Common myeloid progenitor, CD34-positive (primary cell): ENCODE results near the gene ADGRV1.

Experiments used
- CTCF ChIA-PET: fragments of 350-600 bp; sonication (Branson Sonifier 250); formaldehyde crosslinking; loops from one replicate; lab custom pipeline; 2021; ENCODE audit warnings: antibody characterized with exemption; lab: Charles Lee
- POLR2A ChIA-PET: fragments of 350-600 bp; sonication (Branson Sonifier 250); formaldehyde crosslinking; loops from one replicate; lab custom pipeline; 2021; ENCODE audit warnings: antibody characterized with exemption; lab: Charles Lee
- DNase-seq, 3 donors: peaks; one replicate each; pipeline versions ENCODE4 v3.0.0 to v3.0.0-alpha.2; 2013
- H3K27ac ChIP-seq, 2 experiments: 1 replicate in 1 of 2; 2 replicates in 1 of 2; pipeline ENCODE4 v1.7.0; 2013; ENCODE audit warnings: inconsistent platforms in 2 of 2, low read length in 2 of 2, mild to moderate bottlenecking in 2 of 2, low read depth in 1 of 2, moderate library complexity in 1 of 2; ENCODE audit not compliant: severe bottlenecking in 2 of 2, insufficient read depth in 1 of 2, poor library complexity in 1 of 2
- H3K27me3 ChIP-seq, 5 experiments: replicated peaks in 2 of 5; 1 replicate in 3 of 5; 2 replicates in 2 of 5; pipeline versions ENCODE4 v1.6.1 to v1.7.0; 2013; ENCODE audit warnings: low read length in 4 of 5, mild to moderate bottlenecking in 2 of 5, moderate library complexity in 2 of 5, inconsistent platforms in 1 of 5; ENCODE audit not compliant: insufficient read depth in 5 of 5, control insufficient read depth in 4 of 5
- H3K36me3 ChIP-seq, 4 experiments: 1 replicate in 2 of 4; 2 replicates in 2 of 4; pipeline versions ENCODE4 v1.6.1 to v1.7.0; 2013; ENCODE audit warnings: low read length in 3 of 4, control low read depth in 1 of 4, mild to moderate bottlenecking in 1 of 4; ENCODE audit not compliant: control insufficient read depth in 4 of 4, insufficient read depth in 4 of 4
- H3K4me1 ChIP-seq, 4 experiments: 1 replicate in 3 of 4; 2 replicates in 1 of 4; pipeline versions ENCODE4 v1.6.1 to v1.7.1; 2013; ENCODE audit warnings: low read length in 3 of 4, mild to moderate bottlenecking in 3 of 4, control low read depth in 1 of 4, inconsistent platforms in 1 of 4, moderate library complexity in 1 of 4; ENCODE audit not compliant: control insufficient read depth in 4 of 4, insufficient read depth in 4 of 4; ENCODE audit errors: control extremely low read depth in 1 of 4
- H3K4me3 ChIP-seq, 7 experiments: 1 replicate in 4 of 7; 2 replicates in 3 of 7; pipeline versions ENCODE4 v1.5.1 to v1.7.0; 2013; ENCODE audit warnings: mild to moderate bottlenecking in 7 of 7, low read length in 6 of 7, moderate library complexity in 6 of 7, inconsistent platforms in 2 of 7, low read depth in 2 of 7, control low read depth in 1 of 7; ENCODE audit not compliant: insufficient read depth in 4 of 7, control insufficient read depth in 1 of 7; ENCODE audit errors: extremely low read depth in 1 of 7
- H3K9me3 ChIP-seq, 5 experiments: 1 replicate in 4 of 5; 2 replicates in 1 of 5; pipeline versions ENCODE4 v1.6.1 to v1.7.1; 2013; ENCODE audit warnings: low read length in 4 of 5, mild to moderate bottlenecking in 2 of 5, inconsistent platforms in 1 of 5, low read depth in 1 of 5, moderate library complexity in 1 of 5; ENCODE audit not compliant: control insufficient read depth in 4 of 5, insufficient read depth in 2 of 5; ENCODE audit errors: control extremely low read depth in 1 of 5
- WGBS: methylation state at CpG from one replicate; pipeline ENCODE4 v1.1.5; 2013; ENCODE audit not compliant: insufficient coverage; 5-methylcytosine and 5-hydroxymethylcytosine counted together

ADGRV1 gene

DNA sequence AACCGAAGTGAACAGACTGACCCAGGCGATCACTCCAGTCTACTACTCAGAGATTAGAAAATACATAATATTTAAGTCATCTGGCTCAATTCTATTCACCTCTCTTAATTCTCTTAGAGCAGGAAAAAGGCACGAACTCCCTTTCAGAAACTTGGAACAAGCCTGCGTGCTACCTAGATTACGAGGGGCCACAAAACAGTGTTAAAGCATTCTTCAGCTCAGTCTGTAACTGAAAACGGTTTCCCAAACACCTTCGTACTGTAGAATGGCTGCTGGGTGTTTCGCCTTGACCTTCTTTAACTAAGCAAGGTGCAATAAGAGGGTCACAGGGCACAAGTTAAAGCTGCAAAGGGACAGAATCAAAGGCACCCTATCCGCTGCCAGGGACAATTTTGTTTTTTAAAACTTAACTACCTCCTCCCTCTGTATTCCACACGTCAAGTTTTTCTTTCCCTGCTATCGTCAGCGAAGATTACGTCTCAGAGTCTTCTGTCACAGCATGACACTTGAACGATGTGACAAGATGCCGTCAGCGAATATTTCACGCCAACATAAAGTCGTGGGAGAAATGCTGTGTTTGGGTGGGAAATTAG lies 29.9 kb upstream of the ADGRV1 start:
- peaks cover 0 to 6% (median 0%) of the 10 kb centered on the region in 5 experiments for H3K27me3 ChIP-seq
- H3K4me1 ChIP-seq = peaks cover 10 to 29% (median 22%) of the 10 kb centered on the region in 4 experiments
- no peaks in the 10 kb centered on the region for H3K9me3 ChIP-seq
- peaks cover 0 to 12% (median 4%) of the 10 kb centered on the region in 4 experiments for H3K36me3 ChIP-seq
- CTCF ChIA-PET = interaction anchor here (1.1 to 2.1 kb wide), 2 partner anchors 54 to 77 kb away, joined by 3 to 7 read pairs; partner anchors contain the start of genes MBLAC2 and POLR3G
- POLR2A ChIA-PET = interaction anchor here (0.8 kb wide), 1 partner anchor 52 kb away, joined by 4 read pairs; no protein-coding TSS in a partner anchor
- DNase-seq = peak; percentile 20 to 67 (median 61)
- H3K4me3 ChIP-seq = peak overlapping the region; percentile 72 to 99 (median 98)
- WGBS = 5% methylated on average over 11 of the region's 18 CpGs
- peak overlapping the region; percentile 95 to 96 for H3K27ac ChIP-seq

DNA sequence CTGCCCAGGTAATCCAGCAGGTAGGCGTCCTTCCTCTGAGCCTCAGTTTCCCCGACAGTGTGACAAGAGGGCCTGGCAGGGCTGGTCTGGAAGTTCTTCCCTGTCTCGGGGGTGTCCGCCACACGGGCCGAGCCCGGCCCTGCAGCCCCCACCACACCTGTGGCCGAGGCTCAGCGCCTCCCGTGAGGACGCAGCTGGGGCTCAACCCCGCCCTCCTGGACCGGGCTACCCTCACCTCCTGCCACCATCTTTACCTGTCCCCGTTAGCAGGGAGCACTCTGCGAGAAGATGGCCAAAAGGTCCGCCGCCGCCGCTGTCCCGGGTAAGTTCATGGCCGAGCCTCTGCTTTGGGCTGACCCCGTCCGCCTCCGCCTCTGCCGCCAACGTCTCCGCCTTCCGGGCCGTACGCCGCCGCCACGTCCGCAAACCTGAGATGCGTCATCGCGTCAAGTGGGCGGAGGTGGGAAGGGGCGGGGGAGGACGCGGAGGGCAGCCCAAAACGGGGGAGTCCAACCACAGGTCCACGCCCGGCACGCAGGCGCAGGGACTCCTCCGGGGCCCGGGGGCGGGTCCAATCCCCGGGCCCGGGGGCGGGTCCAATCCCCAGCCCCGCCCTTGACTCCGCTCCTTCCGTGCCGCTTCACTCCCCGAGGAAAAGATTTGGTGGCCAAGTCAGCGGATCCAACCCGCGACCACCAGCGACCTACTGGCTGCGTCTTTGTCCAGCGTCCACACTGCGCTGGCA lies 29.2 kb upstream of the ADGRV1 start, which contains the start of gene LYSMD3:
Gene LYSMD3 (minus strand): TSS at position 391 of the 745 bp plus-strand sequence. CDS start 4,295 bp downstream, outside the sequence.
- POLR2A ChIA-PET = interaction anchor here (0.6 to 0.8 kb wide), 3 partner anchors 53 to 210 kb away, joined by 3 to 4 read pairs (median 3); partner anchors contain the start of gene CETN3
- whole genome bisulfite sequencing = under 1% methylated on average over 57 of the region's 64 CpGs

DNA sequence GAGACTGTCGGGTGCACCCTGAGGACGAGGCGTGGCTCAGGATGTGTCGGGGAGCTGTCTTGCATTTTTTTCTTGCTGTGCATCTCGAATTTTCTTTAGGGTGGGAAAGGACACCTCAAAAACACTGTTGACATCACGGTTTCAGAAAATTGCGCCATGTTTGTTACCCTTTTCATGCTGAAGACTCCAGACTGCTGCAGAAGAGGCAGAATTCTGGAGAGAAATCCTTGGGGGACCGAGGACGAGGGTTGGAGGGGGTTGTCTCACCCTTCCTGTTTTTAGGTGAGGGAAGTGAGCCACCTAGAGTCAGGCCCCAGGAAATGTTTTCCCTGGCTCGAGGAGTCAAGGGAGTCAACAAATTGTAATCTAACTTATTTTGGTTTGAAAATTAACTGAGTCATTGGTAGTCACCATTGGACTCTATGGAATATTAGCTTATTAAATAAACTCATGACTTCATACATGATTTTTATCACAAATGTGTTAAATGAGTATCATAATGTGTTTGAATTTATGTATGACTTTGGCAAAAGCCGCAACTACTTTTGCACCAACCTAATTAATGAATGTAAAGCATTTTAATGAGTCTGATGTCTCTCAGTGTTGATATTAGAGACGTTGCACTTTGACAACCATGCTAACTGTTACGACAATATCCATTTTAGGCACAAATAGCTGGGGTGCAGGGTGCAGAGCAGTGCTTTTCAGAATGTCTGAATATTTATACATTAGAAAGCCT lies 28.5 kb upstream of the ADGRV1 start:
- H3K4me1 ChIP-seq = peaks cover 10 to 29% (median 22%) of the 10 kb centered on the region in 4 experiments
- peaks cover 0 to 2% (median under 1%) of the 10 kb centered on the region in 4 experiments for H3K36me3 ChIP-seq
- H3K27me3 ChIP-seq = peaks cover 0 to 7% (median 0%) of the 10 kb centered on the region in 5 experiments
- POLR2A ChIA-PET = interaction anchor here (0.6 to 0.8 kb wide), 2 partner anchors 120 to 210 kb away, joined by 3 read pairs; partner anchors contain the start of gene CETN3
- peak overlapping the region; percentile 74 to 96 for H3K27ac ChIP-seq
- H3K9me3 ChIP-seq = no peaks in the 10 kb centered on the region
- CTCF ChIA-PET = interaction anchor here (0.5 to 1.6 kb wide), 5 partner anchors 64 to 980 kb away, joined by 3 to 5 read pairs (median 4); no protein-coding TSS in a partner anchor
- peak; percentile 85 to 92 (median 89) for DNase-seq
- peak overlapping the region; percentile 72 to 99 (median 98) for H3K4me3 ChIP-seq
- WGBS = 22% methylated on average over 9 of the region's 13 CpGs

More for the DNA sequence above, 29.2 kb upstream of the ADGRV1 start, which contains the start of gene LYSMD3:
- Histone ChIP-seq H3K9me3 (no peaks in the 10 kb centered on the region), H3K36me3 (peaks cover 0 to 6% (median 3%) of the 10 kb centered on the region in 4 experiments), H3K4me3 (peak within 1 kb of the TSS; percentile 72 to 99 (median 98)), H3K4me1 (peaks cover 10 to 29% (median 22%) of the 10 kb centered on the region in 4 experiments), H3K27ac (peak within 1 kb of the TSS; percentile 95 to 96), H3K27me3 (peaks cover 0 to 7% (median 0%) of the 10 kb centered on the region in 5 experiments)
- peak; percentile 97 to 98 (median 98) for DNase-seq
- CTCF ChIA-PET = interaction anchor here (0.5 to 2.1 kb wide), 6 partner anchors 55 to 980 kb away, joined by 3 to 7 read pairs (median 4); partner anchors contain the start of genes MBLAC2 and POLR3G

DNA sequence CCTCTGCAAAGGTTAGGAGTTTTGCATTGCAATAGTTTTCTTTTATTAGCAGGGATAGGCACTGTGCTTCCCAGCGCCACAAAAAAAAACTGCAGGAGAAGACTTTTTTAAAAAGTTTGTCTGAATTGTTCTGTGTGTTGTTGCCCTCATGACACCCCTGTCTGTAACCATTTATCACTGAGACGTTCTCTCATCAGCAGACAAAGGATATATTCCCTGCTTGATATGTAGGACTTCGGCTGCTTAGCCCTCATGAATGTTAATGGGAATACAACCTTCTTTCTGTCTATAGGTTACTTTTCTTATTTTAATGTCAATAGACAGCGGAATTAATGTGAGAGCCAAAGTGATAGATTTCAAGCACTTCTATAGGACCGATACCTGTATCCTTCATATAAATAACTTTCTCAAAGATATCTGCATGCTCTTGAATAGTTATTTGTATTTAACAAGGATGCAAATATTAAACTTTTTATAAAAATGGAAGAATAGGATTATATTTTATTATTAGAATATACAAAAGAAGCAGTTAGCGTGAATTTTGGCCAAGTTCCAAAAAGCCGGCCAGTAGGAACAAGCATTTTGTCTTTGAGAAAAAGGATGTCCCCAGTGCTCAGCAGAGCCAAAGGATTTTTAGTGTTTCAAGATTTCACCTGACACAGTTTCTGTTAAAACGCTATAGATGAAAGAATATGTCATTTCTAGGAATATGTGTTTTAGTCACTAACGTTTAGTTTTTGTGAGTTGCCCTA lies 27.7 kb upstream of the ADGRV1 start:
- Histone ChIP-seq H3K9me3 (no peaks in the 10 kb centered on the region), H3K27ac (peak overlapping the region in 1 of 2 experiments; percentile 96), H3K4me3 (peak overlapping the region in 2 of 7 experiments; percentile 96 to 99), H3K4me1 (peaks cover 10 to 29% (median 22%) of the 10 kb centered on the region in 4 experiments), H3K27me3 (peaks cover 0 to 7% (median 0%) of the 10 kb centered on the region in 5 experiments), H3K36me3 (no peaks in the 10 kb centered on the region)
- ChIA-PET CTCF (interaction anchor here (1.0 to 1.6 kb wide), 3 partner anchors 65 to 94 kb away, joined by 4 to 5 read pairs (median 4); no protein-coding TSS in a partner anchor), POLR2A (no interaction called here)
- WGBS = 84% methylated on average over 3 of the region's 9 CpGs
- no peak for DNase-seq

DNA sequence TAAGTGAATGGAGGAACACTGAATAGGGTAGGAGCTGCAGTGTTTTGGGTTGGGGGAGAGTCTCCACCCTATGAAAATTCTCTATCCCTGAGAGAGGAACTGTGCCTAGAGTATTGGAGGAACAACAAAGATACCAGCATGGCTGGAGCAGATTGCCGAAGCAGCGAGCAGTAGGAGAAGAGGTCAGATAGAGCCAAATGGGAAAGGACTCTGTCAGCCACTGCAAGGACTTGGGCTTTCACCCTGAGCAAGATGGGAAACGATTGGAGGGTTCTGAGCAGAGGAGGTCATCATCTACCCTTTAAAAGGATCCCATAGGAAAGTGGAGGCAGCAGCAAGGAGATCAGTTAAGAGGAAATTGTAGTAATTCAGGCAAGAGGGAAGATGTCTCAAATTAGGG lies 24.8 kb upstream of the ADGRV1 start:
- WGBS = 100% methylated on average over 3 of the region's 3 CpGs
- ChIA-PET CTCF (no interaction called here), POLR2A (no interaction called here)
- Histone ChIP-seq H3K4me3 (no peak overlapping the region), H3K27ac (no peak overlapping the region), H3K9me3 (no peaks in the 10 kb centered on the region), H3K27me3 (peaks cover 0 to 7% (median 0%) of the 10 kb centered on the region in 5 experiments), H3K4me1 (peaks cover 0 to 12% (median 7%) of the 10 kb centered on the region in 4 experiments), H3K36me3 (no peaks in the 10 kb centered on the region)
- DNase-seq = no peak

DNA sequence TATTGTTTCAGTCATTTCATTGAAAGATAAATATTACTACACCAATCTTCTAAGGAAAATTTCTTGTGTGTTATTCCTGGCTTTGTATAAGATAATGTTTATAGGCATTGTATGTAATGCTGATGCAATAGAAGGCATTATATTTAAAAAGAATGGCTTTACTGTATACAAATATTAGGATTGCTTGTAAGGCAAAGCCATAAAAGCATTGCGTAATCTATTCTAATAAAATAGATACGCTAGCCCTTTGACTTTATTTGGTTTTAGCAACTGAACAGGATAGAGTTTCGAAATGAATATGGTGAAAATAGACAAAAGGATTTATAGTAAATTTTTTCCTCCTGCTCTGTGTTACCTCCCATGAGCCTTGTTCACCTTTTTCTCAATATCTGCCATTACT lies 23.7 kb upstream of the ADGRV1 start:
- WGBS = no CpG with 5 or more reads among the region's 3 CpGs
- no peak for DNase-seq
- Histone ChIP-seq H3K4me1 (peaks cover 0 to 6% (median 5%) of the 10 kb centered on the region in 4 experiments), H3K4me3 (no peak overlapping the region), H3K36me3 (no peaks in the 10 kb centered on the region), H3K9me3 (no peaks in the 10 kb centered on the region), H3K27me3 (peaks cover 0 to 7% (median 0%) of the 10 kb centered on the region in 5 experiments), H3K27ac (no peak overlapping the region)
- CTCF ChIA-PET = no interaction called here
- POLR2A ChIA-PET = no interaction called here
